RWPE1 (cell line): Measurements from ENCODE around the gene MACF1.
"Not testable (repeated sequence)": the region's sequence is repeated elsewhere in the genome, so short reads cannot be mapped to it uniquely, and the experiment has no call there.

Source experiments
- CTCF ChIA-PET: fragments of 350-600 bp; sonication (Branson Sonifier 250); formaldehyde crosslinking; extraction: SDS; loops from one replicate; lab custom pipeline; 2021; lab: Yijun Ruan, JAX
- POLR2A ChIA-PET: fragments of 400-600 bp; formaldehyde crosslinking; extraction: SDS; loops from one replicate; lab custom pipeline; 2020; ENCODE audit warnings: antibody characterized with exemption; ENCODE audit not compliant: low non-redundant PET; lab: Yijun Ruan, JAX
- DNase-seq: peaks from one replicate; pipeline ENCODE4 v3.0.0; 2012; ENCODE audit warnings: low spot score
- H3K27ac ChIP-seq: fragments of 450-650 bp; 2 replicates; pipeline ENCODE4 v1.5.1; 2017
- CTCF ChIP-seq: fragments of 450-650 bp; conservative IDR thresholded peaks from 2 replicates; pipeline ENCODE4 v1.5.1; 2017; ENCODE audit warnings: low read depth, mild to moderate bottlenecking

Gene MACF1, protein sequence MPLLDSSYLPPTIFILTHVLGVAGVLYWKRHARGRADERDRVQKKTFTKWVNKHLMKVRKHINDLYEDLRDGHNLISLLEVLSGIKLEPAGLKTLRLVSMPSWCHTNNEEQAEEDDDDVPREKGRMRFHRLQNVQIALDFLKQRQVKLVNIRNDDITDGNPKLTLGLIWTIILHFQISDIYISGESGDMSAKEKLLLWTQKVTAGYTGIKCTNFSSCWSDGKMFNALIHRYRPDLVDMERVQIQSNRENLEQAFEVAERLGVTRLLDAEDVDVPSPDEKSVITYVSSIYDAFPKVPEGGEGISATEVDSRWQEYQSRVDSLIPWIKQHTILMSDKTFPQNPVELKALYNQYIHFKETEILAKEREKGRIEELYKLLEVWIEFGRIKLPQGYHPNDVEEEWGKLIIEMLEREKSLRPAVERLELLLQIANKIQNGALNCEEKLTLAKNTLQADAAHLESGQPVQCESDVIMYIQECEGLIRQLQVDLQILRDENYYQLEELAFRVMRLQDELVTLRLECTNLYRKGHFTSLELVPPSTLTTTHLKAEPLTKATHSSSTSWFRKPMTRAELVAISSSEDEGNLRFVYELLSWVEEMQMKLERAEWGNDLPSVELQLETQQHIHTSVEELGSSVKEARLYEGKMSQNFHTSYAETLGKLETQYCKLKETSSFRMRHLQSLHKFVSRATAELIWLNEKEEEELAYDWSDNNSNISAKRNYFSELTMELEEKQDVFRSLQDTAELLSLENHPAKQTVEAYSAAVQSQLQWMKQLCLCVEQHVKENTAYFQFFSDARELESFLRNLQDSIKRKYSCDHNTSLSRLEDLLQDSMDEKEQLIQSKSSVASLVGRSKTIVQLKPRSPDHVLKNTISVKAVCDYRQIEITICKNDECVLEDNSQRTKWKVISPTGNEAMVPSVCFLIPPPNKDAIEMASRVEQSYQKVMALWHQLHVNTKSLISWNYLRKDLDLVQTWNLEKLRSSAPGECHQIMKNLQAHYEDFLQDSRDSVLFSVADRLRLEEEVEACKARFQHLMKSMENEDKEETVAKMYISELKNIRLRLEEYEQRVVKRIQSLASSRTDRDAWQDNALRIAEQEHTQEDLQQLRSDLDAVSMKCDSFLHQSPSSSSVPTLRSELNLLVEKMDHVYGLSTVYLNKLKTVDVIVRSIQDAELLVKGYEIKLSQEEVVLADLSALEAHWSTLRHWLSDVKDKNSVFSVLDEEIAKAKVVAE (N-terminal part only)

GRCh38 chr1:39204441-39205081 is at the start of gene MACF1:
TSS of gene MACF1 (plus strand) at chr1:39204695. CDS start at chr1:39205023, 328 bp downstream.
- peak within 1 kb of the TSS; percentile 78 for H3K27ac ChIP-seq
- CTCF ChIA-PET = interaction anchor here (0.7 to 2.2 kb wide), 4 partner anchors 12 to 101 kb away, joined by 3 to 8 read pairs (median 6); no protein-coding TSS in a partner anchor
- POLR2A ChIA-PET = no interaction called here
- no peak for TF ChIP-seq CTCF
- peak; percentile 26 for DNase-seq

GRCh38 chr1:39157304-39157703 is 47.2 kb upstream of the MACF1 start:
- no peak overlapping the region for H3K27ac ChIP-seq
- no peak for DNase-seq
- POLR2A ChIA-PET = no interaction called here
- CTCF ChIA-PET = interaction anchor here (0.6 to 0.7 kb wide), 4 partner anchors 11 to 238 kb away, joined by 3 to 6 read pairs (median 3); no protein-coding TSS in a partner anchor
- no peak for TF ChIP-seq CTCF

DNA sequence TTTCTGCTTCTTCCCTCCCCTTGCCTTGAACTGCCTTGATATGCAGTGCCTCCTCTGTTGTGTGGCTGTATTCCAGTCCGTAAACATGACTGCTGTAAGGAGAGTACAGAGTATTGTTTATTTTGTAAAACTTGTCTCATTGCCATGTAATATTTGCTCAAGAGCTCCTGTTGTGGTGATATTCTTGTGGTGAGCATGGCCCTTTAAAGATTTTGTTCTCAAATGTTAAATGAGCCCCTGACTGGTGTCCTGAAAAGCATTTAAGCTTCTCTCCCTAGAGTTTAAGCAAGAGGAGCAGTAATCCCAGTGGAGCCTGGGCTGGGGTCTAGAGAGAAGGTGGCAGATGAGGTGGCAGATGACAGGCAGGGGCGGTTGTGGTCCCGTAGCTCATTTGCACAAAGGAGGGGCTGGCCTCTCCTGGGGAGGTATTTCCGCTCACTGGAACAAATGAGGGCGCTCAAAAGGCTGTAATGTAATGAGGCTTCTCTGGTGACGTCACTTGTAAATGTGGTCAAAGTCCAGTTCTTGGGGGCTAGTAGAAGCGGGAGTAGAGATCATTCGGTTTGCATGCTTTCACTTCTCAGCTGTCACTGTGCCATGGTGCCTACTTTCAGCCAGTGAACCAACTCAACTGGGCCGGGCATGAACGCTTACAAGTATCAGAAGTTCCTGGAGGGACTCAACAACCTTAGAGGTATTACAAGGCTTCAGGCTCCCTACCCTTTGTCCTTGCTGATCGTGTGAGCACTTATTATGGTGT is 46.0 kb upstream of the MACF1 start:
- peak overlapping the region; percentile 74 for H3K27ac ChIP-seq
- no peak for TF ChIP-seq CTCF
- ChIA-PET CTCF (interaction anchor here (0.6 kb wide), 1 partner anchor 16 kb away, joined by 3 read pairs; no protein-coding TSS in a partner anchor), POLR2A (interaction anchor here (1.0 kb wide), 1 partner anchor 9 kb away, joined by 3 read pairs; no protein-coding TSS in a partner anchor)
- no peak for DNase-seq

GRCh38 chr1:39159224-39160036 is 45.1 kb upstream of the MACF1 start:
- peak; percentile 69 for DNase-seq
- CTCF ChIA-PET = interaction anchor here (0.6 kb wide), 1 partner anchor 146 kb away, joined by 5 read pairs; no protein-coding TSS in a partner anchor
- POLR2A ChIA-PET = no interaction called here
- H3K27ac ChIP-seq = peak overlapping the region; percentile 74
- no peak for TF ChIP-seq CTCF

DNA sequence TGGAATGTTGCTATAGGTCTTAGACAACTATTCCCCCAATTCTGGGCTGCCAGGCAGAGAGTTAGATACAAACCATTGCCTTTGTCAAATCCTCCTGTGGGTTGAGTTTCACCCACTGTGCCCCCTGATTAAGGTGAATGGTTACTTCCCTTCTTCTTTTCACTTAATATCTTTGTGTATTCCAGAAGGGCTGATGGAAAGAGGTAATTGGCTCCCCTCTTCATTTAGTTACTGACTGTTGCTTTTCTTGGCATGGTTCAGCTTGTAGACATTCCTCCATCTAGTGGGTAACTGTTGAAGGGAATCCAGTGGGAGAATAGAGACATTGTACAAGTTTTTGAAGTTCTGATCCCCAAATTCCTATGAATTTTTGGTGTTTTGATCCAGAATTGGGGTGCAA is 43.8 kb upstream of the MACF1 start:
- DNase-seq = no peak
- no peak for TF ChIP-seq CTCF
- CTCF ChIA-PET = no interaction called here
- no peak overlapping the region for H3K27ac ChIP-seq
- POLR2A ChIA-PET = no interaction called here

GRCh38 chr1:39161811-39162210 is 42.7 kb upstream of the MACF1 start:
- H3K27ac ChIP-seq, DNase-seq, POLR2A ChIA-PET: not testable (repeated sequence)
- CTCF ChIA-PET = interaction anchor here (0.5 kb wide), 1 partner anchor 58 kb away, joined by 3 read pairs; no protein-coding TSS in a partner anchor
